ENCODE measurements around the gene LDB3. TPM values are rescaled to one million over a fixed set of nuclear protein-coding genes. Genes with fewer than 3 reads are reported as not detected.

Gene LDB3
- total and polyA plus RNA-seq, 9 of the 15 experiments (the other 6 are each of a cell fraction or from before 2014, with no cell fraction given): 0.03 TPM; not detected in 8

DNA sequence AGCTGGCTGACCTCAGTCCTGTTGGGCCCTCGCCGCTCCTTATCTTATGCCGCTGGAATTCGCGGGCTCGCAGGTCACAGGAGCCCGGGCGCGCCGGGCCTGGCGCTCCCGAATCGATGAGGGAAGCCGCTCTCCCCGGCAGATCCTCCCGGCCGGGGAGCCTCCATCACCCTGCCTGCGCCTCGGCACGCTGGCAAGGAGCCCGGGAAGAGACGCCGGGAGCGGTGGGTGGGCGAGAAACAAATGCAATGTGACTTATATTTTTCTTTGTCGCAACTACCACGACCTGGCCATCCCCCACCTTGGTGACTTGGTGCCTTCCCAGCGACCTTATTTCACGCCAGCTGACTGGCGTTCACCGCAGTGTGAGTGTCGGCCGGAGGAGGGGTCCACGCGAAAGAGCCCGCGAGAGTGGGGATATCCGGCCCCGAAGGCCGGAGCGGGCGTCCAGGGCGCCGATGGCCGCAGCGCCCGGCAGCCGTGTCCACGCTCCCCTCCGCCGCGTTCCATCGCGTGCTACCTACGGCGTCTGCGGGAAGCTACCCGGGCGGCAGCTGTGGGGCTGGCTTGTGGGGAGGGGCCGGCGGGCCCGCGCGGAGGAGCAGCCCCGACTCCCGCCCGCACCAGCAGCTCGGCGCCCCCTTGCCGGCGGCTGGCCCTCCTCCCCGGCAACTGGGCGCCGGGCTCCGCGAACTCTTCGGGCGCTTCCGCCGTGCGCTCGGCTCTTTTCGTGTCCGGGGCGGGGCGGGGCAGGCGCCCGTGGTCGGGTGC, 87.6 kb downstream of the LDB3 start (continued):
- TF ChIP-seq, protein P1, sequence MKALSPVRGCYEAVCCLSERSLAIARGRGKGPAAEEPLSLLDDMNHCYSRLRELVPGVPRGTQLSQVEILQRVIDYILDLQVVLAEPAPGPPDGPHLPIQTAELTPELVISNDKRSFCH (CRISPR knock-in tag; IDR thresholded peaks at IDR 0.05): no peak
- TF ChIP-seq, protein P1 (tag; IDR thresholded peaks at IDR 0.05): no peak
- TF ChIP-seq, protein P2, sequence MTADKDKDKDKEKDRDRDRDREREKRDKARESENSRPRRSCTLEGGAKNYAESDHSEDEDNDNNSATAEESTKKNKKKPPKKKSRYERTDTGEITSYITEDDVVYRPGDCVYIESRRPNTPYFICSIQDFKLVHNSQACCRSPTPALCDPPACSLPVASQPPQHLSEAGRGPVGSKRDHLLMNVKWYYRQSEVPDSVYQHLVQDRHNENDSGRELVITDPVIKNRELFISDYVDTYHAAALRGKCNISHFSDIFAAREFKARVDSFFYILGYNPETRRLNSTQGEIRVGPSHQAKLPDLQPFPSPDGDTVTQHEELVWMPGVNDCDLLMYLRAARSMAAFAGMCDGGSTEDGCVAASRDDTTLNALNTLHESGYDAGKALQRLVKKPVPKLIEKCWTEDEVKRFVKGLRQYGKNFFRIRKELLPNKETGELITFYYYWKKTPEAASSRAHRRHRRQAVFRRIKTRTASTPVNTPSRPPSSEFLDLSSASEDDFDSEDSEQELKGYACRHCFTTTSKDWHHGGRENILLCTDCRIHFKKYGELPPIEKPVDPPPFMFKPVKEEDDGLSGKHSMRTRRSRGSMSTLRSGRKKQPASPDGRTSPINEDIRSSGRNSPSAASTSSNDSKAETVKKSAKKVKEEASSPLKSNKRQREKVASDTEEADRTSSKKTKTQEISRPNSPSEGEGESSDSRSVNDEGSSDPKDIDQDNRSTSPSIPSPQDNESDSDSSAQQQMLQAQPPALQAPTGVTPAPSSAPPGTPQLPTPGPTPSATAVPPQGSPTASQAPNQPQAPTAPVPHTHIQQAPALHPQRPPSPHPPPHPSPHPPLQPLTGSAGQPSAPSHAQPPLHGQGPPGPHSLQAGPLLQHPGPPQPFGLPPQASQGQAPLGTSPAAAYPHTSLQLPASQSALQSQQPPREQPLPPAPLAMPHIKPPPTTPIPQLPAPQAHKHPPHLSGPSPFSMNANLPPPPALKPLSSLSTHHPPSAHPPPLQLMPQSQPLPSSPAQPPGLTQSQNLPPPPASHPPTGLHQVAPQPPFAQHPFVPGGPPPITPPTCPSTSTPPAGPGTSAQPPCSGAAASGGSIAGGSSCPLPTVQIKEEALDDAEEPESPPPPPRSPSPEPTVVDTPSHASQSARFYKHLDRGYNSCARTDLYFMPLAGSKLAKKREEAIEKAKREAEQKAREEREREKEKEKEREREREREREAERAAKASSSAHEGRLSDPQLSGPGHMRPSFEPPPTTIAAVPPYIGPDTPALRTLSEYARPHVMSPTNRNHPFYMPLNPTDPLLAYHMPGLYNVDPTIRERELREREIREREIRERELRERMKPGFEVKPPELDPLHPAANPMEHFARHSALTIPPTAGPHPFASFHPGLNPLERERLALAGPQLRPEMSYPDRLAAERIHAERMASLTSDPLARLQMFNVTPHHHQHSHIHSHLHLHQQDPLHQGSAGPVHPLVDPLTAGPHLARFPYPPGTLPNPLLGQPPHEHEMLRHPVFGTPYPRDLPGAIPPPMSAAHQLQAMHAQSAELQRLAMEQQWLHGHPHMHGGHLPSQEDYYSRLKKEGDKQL (CRISPR knock-in tag; IDR thresholded peaks at IDR 0.05; ENCODE audit: borderline replicate concordance): no peak
- no peak for TF ChIP-seq ZNF696 (CRISPR knock-in tag; conservative IDR thresholded peaks at IDR 0.05)
- peak; percentile 88 for TF ChIP-seq ATF7 (IDR thresholded peaks at IDR 0.05)
- TF ChIP-seq ELF4 (CRISPR knock-in tag; IDR thresholded peaks at IDR 0.05): no peak
- peak; percentile 70 for TF ChIP-seq CCNT2 (IDR thresholded peaks at IDR 0.05; ENCODE audit: borderline replicate concordance, extremely low read depth, insufficient read length, low read depth, low read length)
- no peak for TF ChIP-seq GABPB2 (CRISPR knock-in tag; conservative IDR thresholded peaks at IDR 0.05)
- TF ChIP-seq, protein P3, sequence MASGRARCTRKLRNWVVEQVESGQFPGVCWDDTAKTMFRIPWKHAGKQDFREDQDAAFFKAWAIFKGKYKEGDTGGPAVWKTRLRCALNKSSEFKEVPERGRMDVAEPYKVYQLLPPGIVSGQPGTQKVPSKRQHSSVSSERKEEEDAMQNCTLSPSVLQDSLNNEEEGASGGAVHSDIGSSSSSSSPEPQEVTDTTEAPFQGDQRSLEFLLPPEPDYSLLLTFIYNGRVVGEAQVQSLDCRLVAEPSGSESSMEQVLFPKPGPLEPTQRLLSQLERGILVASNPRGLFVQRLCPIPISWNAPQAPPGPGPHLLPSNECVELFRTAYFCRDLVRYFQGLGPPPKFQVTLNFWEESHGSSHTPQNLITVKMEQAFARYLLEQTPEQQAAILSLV (tag; IDR thresholded peaks at IDR 0.05): no peak
- no peak for TF ChIP-seq ZNF124 (CRISPR knock-in tag; IDR thresholded peaks at IDR 0.05)
- no peak for TF ChIP-seq ZNF644 (tag; IDR thresholded peaks at IDR 0.05; ENCODE audit: low read depth)
- TF ChIP-seq PYGO2 (tag; IDR thresholded peaks at IDR 0.05): no peak
- TF ChIP-seq, protein P4, sequence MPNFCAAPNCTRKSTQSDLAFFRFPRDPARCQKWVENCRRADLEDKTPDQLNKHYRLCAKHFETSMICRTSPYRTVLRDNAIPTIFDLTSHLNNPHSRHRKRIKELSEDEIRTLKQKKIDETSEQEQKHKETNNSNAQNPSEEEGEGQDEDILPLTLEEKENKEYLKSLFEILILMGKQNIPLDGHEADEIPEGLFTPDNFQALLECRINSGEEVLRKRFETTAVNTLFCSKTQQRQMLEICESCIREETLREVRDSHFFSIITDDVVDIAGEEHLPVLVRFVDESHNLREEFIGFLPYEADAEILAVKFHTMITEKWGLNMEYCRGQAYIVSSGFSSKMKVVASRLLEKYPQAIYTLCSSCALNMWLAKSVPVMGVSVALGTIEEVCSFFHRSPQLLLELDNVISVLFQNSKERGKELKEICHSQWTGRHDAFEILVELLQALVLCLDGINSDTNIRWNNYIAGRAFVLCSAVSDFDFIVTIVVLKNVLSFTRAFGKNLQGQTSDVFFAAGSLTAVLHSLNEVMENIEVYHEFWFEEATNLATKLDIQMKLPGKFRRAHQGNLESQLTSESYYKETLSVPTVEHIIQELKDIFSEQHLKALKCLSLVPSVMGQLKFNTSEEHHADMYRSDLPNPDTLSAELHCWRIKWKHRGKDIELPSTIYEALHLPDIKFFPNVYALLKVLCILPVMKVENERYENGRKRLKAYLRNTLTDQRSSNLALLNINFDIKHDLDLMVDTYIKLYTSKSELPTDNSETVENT (CRISPR knock-in tag; IDR thresholded peaks at IDR 0.05): 0 out of 2 replicates have a peak, but pooled peaks have one; percentile 9
- TF ChIP-seq, protein P5, sequence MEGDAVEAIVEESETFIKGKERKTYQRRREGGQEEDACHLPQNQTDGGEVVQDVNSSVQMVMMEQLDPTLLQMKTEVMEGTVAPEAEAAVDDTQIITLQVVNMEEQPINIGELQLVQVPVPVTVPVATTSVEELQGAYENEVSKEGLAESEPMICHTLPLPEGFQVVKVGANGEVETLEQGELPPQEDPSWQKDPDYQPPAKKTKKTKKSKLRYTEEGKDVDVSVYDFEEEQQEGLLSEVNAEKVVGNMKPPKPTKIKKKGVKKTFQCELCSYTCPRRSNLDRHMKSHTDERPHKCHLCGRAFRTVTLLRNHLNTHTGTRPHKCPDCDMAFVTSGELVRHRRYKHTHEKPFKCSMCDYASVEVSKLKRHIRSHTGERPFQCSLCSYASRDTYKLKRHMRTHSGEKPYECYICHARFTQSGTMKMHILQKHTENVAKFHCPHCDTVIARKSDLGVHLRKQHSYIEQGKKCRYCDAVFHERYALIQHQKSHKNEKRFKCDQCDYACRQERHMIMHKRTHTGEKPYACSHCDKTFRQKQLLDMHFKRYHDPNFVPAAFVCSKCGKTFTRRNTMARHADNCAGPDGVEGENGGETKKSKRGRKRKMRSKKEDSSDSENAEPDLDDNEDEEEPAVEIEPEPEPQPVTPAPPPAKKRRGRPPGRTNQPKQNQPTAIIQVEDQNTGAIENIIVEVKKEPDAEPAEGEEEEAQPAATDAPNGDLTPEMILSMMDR (IDR thresholded peaks at IDR 0.05 in 2 of 3, conservative IDR thresholded peaks at IDR 0.05 in 1 of 3; ENCODE audit: insufficient read depth in 2 of 3, low read depth in 1 of 3, low read length in 3 of 3): 0 out of 6 replicates have a peak, but pooled peaks of 1 of the 3 experiments have one; percentile 1
- TF ChIP-seq HDAC6 (IDR thresholded peaks at IDR 0.05; ENCODE audit: low read depth, low read length): no peak
